Panc1 (cell line): ENCODE results near the gene PLCH1. TPM values are rescaled to one million over a fixed set of nuclear protein-coding genes. Genes with fewer than 3 reads are reported as not detected.

Experiments used
- ATAC-seq: fragments of 200-7000 bp; cut with Tn5 transposase; 2 replicates; pipeline ENCODE4 v1.9.1; 2020; ENCODE audit warnings: mild to moderate bottlenecking, moderate library complexity
- BruUV-seq: library from RNA; stranded (reverse); fragments of 400-500 nt; replicated peaks from 2 replicates; lab custom pipeline; 2021; lab: Mats Ljungman, UMichigan
- CTCF ChIA-PET: fragments of 300-600 bp; sonication (Branson Sonifier 250); formaldehyde crosslinking; loops from one replicate; lab custom pipeline; 2022; ENCODE audit warnings: antibody characterized with exemption; lab: Charles Lee
- POLR2A ChIA-PET: fragments of 300-600 bp; sonication (Branson Sonifier 250); formaldehyde crosslinking; loops from one replicate; lab custom pipeline; 2022; ENCODE audit warnings: antibody characterized with exemption; lab: Charles Lee
- DNase-seq: peaks from one replicate; pipeline ENCODE4 v3.0.0-alpha.2; 2010; ENCODE audit warnings: low read depth, low spot score
- H3K27ac ChIP-seq: 2 replicates; pipeline ENCODE4 v1.5.1; 2011; ENCODE audit warnings: mild to moderate bottlenecking, low read length, inconsistent platforms
- H3K27me3 ChIP-seq: fragments of 200-500 bp; sonication (Bioruptor generic); 2 replicates; pipeline ENCODE4 v1.6.0; 2014; ENCODE audit warnings: low read length, inconsistent platforms; ENCODE audit not compliant: control insufficient read depth, insufficient read depth
- H3K36me3 ChIP-seq: fragments of 200-500 bp; sonication (Bioruptor generic); 2 replicates; pipeline ENCODE4 v1.5.1; 2014; ENCODE audit warnings: inconsistent platforms, mild to moderate bottlenecking, low read length, moderate library complexity; ENCODE audit not compliant: control insufficient read depth, insufficient read depth
- H3K4me1 ChIP-seq: 2 replicates; pipeline ENCODE4 v1.5.1; 2011; ENCODE audit warnings: inconsistent platforms, mild to moderate bottlenecking, low read length, moderate library complexity; ENCODE audit not compliant: control insufficient read depth, insufficient read depth
- H3K4me3 ChIP-seq, 2 experiments: 2 replicates each; pipeline ENCODE4 v1.5.1; 2011 to 2012; ENCODE audit warnings: low read depth in 2 of 2, low read length in 2 of 2, mild to moderate bottlenecking in 2 of 2, inconsistent platforms in 1 of 2, moderate library complexity in 1 of 2
- H3K9me3 ChIP-seq: fragments of 200-500 bp; sonication (Bioruptor generic); 2 replicates; pipeline ENCODE4 v1.5.1; 2014; ENCODE audit warnings: low read depth, mild to moderate bottlenecking, inconsistent platforms, low read length, moderate library complexity; ENCODE audit not compliant: control insufficient read depth, insufficient read depth
- POLR2AphosphoS5 ChIP-seq: IDR thresholded peaks from 2 replicates; pipeline ENCODE4 v1.6.1; 2012; ENCODE audit warnings: mild to moderate bottlenecking, low read depth, low read length, moderate library complexity
- SIN3A ChIP-seq: IDR thresholded peaks from 2 replicates; pipeline ENCODE4 v1.6.1; 2012; ENCODE audit warnings: low read depth, mild to moderate bottlenecking, low read length, moderate library complexity, borderline replicate concordance; ENCODE audit not compliant: insufficient read depth
- TCF7L2 ChIP-seq: IDR thresholded peaks from 2 replicates; pipeline ENCODE4 v1.6.1; 2011; ENCODE audit warnings: mild to moderate bottlenecking, low read depth, low read length, inconsistent platforms
- in situ Hi-C: cut with HindIII; loops from 2 replicates; pipeline ENCODE4 v1.10.0; 2016; ENCODE audit warnings: low sequenced_read_pairs, low pct_unique_long_range_greater_than_20kb
- intact Hi-C: fragments of 100-400 bp; cut with micrococcal nuclease; formaldehyde crosslinking; loops from one replicate; pipeline ENCODE4 v1.10.0; 2022; ENCODE audit not compliant: unreplicated experiment
- total RNA-seq: library from RNA; stranded (reverse); gene quantifications from one replicate; pipeline ENCODE4 v1.2.1, GENCODE V29; 2021; ENCODE audit not compliant: unreplicated experiment
- TF ChIP-seq, protein P1 (sequence below), 2 experiments: IDR thresholded peaks; 2 replicates each; pipeline ENCODE4 v1.6.1; 2011 to 2012; ENCODE audit warnings: low read depth in 2 of 2, control low read depth in 1 of 2, low read length in 1 of 2, mild to moderate bottlenecking in 1 of 2, moderate library complexity in 1 of 2; ENCODE audit not compliant: insufficient read depth in 1 of 2
- TF ChIP-seq, protein P2 (sequence below): fragments of 450-650 bp; IDR thresholded peaks from 2 replicates; pipeline ENCODE4 v1.5.1; 2017; ENCODE audit warnings: mild to moderate bottlenecking

PLCH1 gene
- total RNA-seq, 1 experiment from 2014 or later: 0.03 TPM

DNA sequence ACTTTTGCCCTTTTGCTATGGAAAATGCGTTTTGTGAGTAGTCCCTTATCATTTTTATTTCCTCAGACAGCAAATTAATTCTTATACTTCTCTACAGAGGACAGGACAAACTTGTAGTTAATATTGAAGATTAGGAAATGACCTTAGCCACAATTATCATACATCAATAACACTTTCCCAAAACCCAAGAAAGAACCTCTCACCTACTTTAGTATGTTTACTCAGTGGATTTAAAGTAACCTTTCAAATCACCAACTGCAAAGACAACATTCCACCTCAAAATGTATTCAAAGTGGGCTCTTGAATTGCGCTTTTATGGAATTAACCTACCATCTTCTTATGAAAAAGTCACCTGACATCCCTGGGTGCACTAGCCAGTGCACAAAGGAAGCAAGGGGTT lies 107.3 kb downstream of the PLCH1 start:
- H3K4me3 ChIP-seq: no peak overlapping the region
- H3K27me3 ChIP-seq: no peaks in the 10 kb centered on the region
- CTCF ChIA-PET: no interaction called here
- in situ Hi-C loops (no loop called here), intact Hi-C loops (no loop called here)
- TF ChIP-seq, protein P1, sequence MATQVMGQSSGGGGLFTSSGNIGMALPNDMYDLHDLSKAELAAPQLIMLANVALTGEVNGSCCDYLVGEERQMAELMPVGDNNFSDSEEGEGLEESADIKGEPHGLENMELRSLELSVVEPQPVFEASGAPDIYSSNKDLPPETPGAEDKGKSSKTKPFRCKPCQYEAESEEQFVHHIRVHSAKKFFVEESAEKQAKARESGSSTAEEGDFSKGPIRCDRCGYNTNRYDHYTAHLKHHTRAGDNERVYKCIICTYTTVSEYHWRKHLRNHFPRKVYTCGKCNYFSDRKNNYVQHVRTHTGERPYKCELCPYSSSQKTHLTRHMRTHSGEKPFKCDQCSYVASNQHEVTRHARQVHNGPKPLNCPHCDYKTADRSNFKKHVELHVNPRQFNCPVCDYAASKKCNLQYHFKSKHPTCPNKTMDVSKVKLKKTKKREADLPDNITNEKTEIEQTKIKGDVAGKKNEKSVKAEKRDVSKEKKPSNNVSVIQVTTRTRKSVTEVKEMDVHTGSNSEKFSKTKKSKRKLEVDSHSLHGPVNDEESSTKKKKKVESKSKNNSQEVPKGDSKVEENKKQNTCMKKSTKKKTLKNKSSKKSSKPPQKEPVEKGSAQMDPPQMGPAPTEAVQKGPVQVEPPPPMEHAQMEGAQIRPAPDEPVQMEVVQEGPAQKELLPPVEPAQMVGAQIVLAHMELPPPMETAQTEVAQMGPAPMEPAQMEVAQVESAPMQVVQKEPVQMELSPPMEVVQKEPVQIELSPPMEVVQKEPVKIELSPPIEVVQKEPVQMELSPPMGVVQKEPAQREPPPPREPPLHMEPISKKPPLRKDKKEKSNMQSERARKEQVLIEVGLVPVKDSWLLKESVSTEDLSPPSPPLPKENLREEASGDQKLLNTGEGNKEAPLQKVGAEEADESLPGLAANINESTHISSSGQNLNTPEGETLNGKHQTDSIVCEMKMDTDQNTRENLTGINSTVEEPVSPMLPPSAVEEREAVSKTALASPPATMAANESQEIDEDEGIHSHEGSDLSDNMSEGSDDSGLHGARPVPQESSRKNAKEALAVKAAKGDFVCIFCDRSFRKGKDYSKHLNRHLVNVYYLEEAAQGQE (IDR thresholded peaks at IDR 0.05; ENCODE audit: insufficient read depth in 1 of 2, low read depth in 2 of 2, low read length in 1 of 2): no peak
- TF ChIP-seq TCF7L2 (no peak), SIN3A (no peak), POLR2AphosphoS5 (no peak)
- TF ChIP-seq, protein P2, sequence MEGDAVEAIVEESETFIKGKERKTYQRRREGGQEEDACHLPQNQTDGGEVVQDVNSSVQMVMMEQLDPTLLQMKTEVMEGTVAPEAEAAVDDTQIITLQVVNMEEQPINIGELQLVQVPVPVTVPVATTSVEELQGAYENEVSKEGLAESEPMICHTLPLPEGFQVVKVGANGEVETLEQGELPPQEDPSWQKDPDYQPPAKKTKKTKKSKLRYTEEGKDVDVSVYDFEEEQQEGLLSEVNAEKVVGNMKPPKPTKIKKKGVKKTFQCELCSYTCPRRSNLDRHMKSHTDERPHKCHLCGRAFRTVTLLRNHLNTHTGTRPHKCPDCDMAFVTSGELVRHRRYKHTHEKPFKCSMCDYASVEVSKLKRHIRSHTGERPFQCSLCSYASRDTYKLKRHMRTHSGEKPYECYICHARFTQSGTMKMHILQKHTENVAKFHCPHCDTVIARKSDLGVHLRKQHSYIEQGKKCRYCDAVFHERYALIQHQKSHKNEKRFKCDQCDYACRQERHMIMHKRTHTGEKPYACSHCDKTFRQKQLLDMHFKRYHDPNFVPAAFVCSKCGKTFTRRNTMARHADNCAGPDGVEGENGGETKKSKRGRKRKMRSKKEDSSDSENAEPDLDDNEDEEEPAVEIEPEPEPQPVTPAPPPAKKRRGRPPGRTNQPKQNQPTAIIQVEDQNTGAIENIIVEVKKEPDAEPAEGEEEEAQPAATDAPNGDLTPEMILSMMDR: no peak
- no peaks in the 10 kb centered on the region for H3K36me3 ChIP-seq
- no peak overlapping the region for H3K27ac ChIP-seq
- BruUV-seq: no TSS peak
- no peaks in the 10 kb centered on the region for H3K9me3 ChIP-seq
- ATAC-seq (no peak), DNase-seq (no peak)
- POLR2A ChIA-PET: no interaction called here
- no peaks in the 10 kb centered on the region for H3K4me1 ChIP-seq

DNA sequence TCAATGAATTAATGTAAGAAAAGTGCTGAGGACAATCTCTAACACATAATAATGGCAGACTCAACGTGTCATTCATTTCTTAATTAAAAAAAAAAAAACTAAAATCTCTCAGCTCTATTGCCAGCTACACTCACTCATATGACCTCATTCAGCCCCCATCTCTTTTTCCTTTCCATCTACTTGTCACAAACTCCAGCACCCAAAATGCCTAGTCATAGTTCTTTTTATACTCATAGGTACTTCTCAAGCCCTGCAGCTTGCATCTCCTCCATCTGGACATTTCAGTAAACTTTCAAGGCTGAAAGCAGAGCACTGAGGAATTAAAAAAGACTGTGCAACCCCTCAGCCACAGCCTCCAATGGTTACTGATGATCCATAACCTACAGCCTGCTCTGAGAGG lies 109.8 kb downstream of the PLCH1 start:
- H3K4me1 ChIP-seq: no peaks in the 10 kb centered on the region
- POLR2A ChIA-PET: no interaction called here
- no TSS peak for BruUV-seq
- no peaks in the 10 kb centered on the region for H3K27me3 ChIP-seq
- in situ Hi-C loops: no loop called here
- DNase-seq (no peak), ATAC-seq (no peak)
- no peak for TF ChIP-seq TCF7L2
- H3K9me3 ChIP-seq: no peaks in the 10 kb centered on the region
- CTCF ChIA-PET: no interaction called here
- no peaks in the 10 kb centered on the region for H3K36me3 ChIP-seq
- no peak overlapping the region for H3K4me3 ChIP-seq
- intact Hi-C loops: no loop called here
- H3K27ac ChIP-seq: no peak overlapping the region

DNA sequence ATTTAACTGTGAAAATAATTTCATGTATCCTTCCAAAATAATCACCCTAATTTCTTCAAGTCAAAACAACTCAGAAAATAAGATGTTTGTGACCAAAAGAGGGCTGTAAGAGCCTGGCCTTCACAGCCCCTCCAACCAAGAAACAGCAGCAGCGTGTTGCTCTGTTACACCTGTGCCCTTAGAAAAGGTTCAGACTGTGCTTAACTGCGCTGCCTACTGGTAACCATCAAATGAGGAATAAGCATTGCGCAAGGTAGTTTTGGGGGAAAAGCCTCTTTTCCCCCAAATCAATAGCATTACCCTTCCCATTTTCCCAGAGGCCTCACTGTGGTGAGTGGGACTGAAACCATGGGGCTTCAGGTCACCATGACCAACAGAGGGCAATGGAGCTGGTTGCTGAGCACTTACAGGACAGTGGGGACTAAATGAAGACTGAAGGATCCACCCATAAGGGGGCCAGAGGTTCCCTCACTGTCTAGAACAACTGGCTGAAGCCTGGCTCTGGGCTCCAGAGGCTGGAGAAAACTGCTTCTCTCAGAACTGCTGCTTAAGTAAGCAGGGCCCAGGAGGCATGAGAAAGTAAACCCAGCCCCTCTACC lies 110.7 kb downstream of the PLCH1 start:
- Histone ChIP-seq H3K4me1 (no peaks in the 10 kb centered on the region), H3K27me3 (no peaks in the 10 kb centered on the region), H3K9me3 (no peaks in the 10 kb centered on the region), H3K36me3 (no peaks in the 10 kb centered on the region), H3K4me3 (no peak overlapping the region), H3K27ac (no peak overlapping the region)
- POLR2A ChIA-PET: no interaction called here
- CTCF ChIA-PET: no interaction called here
- TF ChIP-seq, protein P2: no peak
- TF ChIP-seq POLR2AphosphoS5: no peak
- no peak for TF ChIP-seq SIN3A
- TF ChIP-seq, protein P1 (IDR thresholded peaks at IDR 0.05; ENCODE audit: insufficient read depth in 1 of 2, low read depth in 2 of 2, low read length in 1 of 2): no peak
- TF ChIP-seq TCF7L2: no peak
- in situ Hi-C loops (no loop called here), intact Hi-C loops (no loop called here)
- no TSS peak for BruUV-seq
- no peak for DNase-seq
- no peak for ATAC-seq
